Measurements from ENCODE around the gene HHATL.

HHATL gene

DNA sequence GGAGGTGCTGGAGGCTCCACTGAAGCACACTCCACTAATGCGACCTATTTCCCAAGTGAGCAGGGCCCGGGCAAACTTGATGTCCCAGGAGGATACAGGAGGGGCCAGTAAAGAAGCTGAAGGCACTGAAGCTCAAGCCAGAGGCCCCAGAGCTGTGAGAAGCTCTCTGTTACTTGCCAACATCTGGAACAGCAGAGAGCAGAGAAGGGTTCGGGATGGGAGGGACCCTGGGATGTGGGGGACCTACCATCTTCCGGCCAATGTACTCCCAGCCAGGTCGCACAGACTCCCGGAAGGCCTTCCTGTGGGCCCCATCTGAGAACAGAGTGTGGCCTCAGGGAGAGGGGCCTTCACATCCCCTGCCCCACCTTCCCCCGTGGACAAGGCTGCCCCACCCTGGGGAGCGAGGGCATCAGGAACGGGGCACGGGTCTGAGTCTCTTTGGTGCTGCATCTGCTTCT lies 3.1 kb downstream of the HHATL start:
- DNase-seq (ENCODE audit: low spot score) (no peak), FAIRE-seq (no peak)

GRCh38 chr3:42698911-42699230 lies 3.7 kb downstream of the HHATL start:
- FAIRE-seq (no peak), DNase-seq (ENCODE audit: low spot score) (no peak)

DNA sequence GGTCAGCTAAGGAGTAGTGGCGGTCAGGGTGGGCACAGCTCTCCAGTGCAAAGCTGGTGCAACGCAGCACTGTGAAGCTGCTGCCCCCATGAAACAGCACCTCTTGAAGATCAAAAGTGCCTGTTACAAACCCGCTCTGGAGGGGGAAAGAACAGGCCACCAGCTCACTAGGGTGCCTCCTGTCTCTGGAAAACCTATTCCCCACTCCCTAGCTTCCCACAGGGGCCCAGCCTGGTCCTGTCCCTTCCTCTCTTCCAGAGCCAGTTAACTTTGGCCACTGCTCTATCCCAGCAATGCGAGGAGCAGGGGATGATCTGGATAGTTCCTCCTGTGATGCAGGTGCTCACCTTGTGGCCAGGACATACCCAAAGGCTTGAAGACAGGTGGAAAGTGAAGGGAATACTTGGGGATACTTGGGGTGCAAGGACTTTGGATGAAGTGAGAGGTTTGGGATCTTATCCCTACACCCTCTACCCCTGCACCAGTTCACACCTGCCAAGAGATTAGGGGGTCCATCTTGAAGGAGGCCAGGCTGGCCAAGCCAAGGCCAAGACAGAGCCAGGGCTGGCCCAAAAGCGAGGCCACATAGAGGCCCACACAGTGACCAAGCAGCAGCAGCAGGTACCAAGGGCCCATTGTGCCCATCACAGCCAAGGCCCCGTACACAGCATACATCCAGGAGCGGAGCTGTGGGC lies 4.2 kb downstream of the HHATL start:
- DNase-seq (ENCODE audit: low spot score): no peak
- FAIRE-seq: no peak

DNA sequence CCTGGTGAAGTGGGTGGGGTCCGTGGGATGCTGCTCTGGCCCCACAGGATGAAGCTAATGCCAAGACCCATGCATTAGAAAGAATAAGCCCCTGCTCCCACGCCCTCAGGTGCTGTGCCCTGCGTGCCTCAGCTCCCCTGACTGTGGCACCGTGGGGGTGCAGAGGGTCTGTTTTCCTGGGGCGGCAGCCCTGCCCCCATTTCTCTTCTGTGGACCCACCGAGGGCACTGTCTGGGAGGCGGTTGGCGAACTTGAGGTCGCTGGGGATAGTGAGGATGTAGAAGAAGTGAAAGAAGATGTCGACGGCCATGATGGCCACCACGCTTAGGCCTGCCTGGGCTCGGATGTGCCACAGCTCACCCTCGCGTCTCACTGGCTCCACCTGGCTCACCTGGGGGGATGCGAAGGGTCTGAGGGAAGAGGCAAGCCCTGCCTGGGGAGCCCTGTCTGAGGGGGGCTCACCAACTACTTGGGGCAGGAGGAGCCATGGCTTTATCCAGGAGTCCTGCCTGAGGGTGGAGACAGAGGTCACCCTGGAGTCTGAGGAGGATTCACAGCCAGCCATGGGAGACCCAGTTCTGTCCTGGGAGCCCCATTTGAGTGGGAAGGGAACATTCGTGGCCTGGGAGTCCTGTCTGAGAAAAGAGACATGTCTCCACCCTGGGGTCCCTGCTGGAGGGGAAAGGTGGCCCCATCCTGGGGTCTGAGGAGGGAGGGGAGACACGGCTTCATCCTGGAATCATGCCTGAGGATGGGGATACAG lies 5.1 kb downstream of the HHATL start:
- DNase-seq (ENCODE audit: low spot score): no peak
- no peak for FAIRE-seq

- no peak for FAIRE-seq
These were observed 6.0 kb downstream of the HHATL start for GRCh38 chr3:42696356-42697288.

DNA sequence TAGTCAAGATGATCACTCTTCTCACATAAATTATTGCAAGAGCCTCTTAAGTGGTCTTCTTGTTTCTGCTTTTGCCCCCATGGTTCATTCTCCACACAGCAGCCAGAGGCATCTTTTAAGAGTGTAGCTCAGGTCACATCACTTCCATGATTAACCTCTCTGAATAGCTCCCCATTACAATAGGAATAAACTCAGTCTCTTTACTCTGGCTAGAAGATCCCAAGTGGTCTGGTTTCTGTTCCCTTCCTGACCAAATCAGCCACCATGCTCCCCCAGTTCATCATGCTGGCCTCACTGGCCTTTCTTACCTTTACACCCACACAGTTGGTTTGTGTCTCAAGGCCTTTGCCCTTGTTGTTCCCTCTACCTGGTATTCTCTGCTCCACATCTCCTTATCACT lies 8.2 kb downstream of the HHATL start:
- DNase-seq (ENCODE audit: low spot score) (no peak), FAIRE-seq (no peak)

More at GRCh38 chr3:42696356-42697288, 6.0 kb downstream of the HHATL start:
- no peak for DNase-seq (ENCODE audit: low spot score)

DNA sequence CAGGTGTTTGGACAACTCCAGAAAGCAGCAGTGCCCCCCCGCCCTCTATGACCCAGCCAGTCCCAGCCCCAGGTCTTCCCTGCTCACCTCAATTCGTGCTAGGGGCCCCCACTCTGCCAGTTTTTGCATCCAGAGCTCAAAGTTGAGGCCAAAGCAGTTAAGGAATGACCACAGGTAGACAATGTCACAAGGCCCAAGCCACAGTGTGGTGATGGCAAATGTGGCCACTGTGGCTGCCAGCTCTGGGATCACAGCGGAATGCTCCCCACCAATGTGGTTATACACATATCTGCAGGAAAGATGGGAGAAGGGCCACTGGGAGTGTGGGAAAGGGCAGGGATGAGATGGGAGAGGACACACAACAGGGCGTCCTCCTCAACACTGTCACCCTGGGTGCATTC lies 9.1 kb downstream of the HHATL start:
- no peak for FAIRE-seq
- no peak for DNase-seq (ENCODE audit: low spot score)

DNA sequence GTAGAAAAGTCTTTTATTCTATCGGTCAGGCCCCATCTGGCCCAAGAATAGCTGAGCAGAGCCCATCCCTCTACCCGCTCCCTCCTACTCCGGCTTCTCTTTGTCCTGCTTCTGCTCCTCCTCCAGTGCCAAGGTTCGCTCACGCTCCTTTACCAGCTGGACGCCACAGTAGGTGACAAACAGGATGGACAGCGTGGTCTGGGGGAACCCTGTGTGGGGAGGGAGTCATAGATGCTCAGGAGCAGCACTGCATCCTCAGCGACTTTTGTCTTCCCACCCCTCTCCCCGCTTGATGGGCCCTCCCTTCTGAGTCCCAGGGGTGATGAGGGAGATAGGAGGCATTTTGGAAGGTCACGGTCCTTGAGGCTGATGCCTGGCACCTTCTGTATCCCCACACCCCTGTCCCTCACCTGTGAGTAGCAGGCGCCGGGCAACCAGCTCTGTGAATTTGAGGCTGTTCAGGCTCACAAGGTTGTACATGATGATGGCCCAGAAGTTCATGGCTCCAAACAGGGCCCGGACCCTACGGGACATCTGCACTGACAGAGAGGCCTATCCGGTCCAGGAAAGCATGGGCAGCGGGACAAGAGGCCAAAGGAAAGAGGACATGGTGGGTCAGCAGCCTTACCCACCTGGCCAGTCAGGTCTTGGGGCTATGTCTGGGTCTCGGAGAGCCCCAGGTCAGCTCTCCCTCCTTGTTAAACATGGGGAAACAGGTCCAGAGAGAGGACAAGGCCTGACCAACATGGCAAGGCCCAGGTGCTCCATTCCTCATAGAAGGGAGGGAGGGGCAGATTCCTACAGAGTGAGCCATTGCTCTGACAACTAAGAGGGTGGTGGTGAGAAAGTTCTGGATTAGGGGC lies 9.7 kb downstream of the HHATL start:
- DNase-seq (ENCODE audit: low spot score) (no peak), FAIRE-seq (no peak)

GRCh38 chr3:42691816-42692666 lies 10.6 kb downstream of the HHATL start:
- no peak for DNase-seq (ENCODE audit: low spot score)
- no peak for FAIRE-seq

DNA sequence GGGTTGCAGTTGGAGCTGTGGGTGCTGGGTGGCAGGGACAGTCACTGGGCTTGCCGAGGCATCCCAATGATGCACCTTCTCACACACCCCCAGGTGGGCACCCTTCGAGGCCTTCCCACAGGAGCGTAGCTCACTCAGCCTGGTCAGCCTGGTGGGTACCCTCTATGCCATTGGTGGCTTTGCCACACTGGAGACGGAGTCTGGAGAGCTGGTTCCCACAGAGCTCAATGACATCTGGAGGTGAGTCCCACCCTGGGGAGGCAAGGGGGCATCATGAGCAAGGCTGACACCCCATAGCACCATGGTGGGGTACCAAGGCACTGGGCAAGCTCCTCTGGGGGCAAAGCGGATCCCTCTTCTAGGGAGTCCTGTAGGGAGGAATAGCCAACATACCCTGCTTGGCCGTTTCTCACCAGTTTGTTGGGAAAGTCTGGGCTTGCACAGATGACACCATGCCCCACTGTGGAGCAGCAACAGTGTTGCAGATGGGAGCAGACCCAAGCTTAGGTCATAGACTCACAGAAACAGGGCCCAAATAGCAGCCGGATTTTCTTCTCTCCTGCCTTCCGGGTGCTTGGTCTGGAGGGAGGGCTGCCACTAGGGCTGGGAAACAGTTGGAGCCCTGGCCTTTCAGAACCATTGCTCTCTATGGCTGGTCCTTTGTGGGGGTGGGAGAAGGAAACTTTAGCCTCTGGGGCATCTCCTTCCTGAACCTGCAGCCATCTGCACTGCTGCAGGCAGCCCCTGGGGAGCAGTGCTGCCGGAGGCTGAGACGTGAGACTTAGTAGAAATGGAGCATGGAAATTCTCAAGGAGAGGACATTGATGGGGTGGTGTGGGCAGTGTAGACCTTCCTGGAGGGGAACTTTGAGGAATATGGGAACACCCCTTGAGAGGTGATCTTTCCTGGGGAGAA lies 11.6 kb downstream of the HHATL start:
- FAIRE-seq (no peak), DNase-seq (ENCODE audit: low spot score) (no peak)

GRCh38 chr3:42690191-42690590 lies 12.4 kb downstream of the HHATL start:
- DNase-seq (ENCODE audit: low spot score) (no peak), FAIRE-seq (no peak)

DNA sequence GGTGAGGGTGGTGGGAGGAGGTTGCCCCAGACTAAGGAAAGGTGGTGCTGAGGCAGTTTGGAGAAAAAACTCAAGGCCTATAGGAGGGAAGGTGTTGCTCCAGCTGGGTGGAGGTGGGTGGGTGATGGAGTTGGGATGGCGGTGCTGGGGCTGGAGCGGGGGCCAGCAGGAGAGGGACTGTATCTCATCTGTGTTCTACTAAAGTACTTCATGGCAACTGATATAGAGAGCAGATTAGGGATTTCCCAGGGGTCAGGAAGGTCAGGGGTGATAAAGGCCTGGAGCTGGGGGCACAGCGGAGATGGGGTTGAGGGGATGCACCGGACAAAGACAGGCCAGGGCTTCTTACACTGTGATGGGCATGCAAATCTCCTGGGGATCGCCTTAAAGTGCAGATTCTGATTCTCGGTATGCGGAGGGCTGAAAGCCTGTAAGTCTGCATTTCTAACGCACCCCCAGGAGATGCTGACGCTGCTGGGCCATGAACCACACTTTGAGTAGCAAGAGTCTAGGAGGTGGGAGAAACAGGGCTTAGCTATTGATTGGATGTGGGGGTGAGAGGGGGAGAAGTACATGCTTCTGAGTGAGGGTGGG lies 13.1 kb downstream of the HHATL start:
- DNase-seq (ENCODE audit: low spot score): no peak
- no peak for FAIRE-seq

DNA sequence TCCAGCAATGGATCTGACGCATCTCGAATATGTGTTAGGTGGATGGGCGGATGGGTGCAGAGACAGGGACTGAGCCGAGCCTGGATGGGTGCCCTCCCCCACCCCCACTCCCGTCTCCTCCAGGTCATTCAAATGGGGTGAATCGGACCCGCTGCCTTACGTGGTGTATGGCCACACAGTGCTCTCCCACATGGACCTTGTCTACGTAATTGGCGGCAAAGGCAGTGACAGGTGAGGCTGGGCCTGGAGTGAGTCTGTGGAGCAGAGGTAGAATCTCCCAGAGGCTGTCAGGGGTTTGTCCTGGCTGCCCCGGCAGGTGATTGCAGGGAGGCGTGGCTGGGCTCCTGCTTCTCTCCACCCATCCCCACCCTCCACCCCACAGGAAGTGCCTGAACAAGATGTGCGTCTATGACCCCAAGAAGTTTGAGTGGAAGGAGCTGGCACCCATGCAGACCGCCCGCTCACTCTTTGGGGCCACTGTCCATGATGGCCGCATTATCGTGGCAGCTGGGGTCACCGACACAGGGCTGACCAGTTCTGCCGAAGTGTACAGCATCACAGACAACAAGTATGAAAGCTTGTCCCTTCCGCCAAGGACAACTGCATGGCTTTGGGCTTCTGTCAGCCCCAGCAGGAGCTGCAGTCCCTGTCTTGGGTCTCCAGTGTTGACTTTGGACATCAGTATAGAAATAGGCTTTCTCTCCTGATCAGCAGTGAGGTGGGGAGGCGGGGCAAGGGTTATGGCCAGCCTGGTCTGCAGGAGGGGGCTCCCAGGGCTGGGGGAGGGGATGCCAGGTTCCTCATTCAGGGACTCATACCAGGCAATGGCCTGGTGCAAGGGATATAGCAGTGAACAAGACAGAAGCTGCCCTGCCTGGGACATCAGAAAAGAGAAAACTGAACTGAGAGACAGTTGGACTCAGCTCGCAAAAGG lies 13.8 kb downstream of the HHATL start:
- no peak for DNase-seq (ENCODE audit: low spot score)
- FAIRE-seq: no peak

GRCh38 chr3:42688016-42688415 lies 14.6 kb downstream of the HHATL start:
- DNase-seq (ENCODE audit: low spot score) (no peak), FAIRE-seq (no peak)

GRCh38 chr3:42686832-42687650 lies 15.6 kb downstream of the HHATL start:
- no peak for FAIRE-seq
- no peak for DNase-seq (ENCODE audit: low spot score)

Data from RCC 7860 (cell line).